HG03103 (cell line): Measurements from ENCODE around the gene PGAM5.
"Not testable (repeated sequence)": the region's sequence is repeated elsewhere in the genome, so short reads cannot be mapped to it uniquely, and the experiment has no call there.

Experiments
- ATAC-seq: cut with Tn5 transposase; IDR thresholded peaks from one replicate; pipeline ENCODE4 v1.9.1; 2021; ENCODE audit warnings: low read depth; ENCODE audit not compliant: unreplicated experiment

Gene PGAM5

DNA sequence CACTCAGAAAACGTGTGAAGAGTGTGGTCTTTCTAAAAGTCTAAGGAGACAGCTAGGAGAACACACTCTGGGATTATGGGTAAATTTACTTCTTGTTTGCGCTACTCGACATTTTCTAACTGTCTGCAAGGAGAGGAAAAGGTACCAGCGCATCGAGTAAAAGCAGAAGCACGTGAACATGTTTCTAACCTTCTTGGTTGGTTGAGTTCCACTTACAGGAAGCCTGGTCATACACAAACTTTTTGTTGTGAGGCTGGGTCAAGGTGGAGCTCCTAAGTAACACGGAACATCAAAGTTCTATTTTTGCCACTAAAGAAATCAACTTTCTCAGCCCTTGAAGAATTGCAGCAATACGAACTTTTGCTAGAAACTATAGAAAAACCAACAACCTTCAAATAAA lies 31.0 kb downstream of the PGAM5 start:
- ATAC-seq: no peak

DNA sequence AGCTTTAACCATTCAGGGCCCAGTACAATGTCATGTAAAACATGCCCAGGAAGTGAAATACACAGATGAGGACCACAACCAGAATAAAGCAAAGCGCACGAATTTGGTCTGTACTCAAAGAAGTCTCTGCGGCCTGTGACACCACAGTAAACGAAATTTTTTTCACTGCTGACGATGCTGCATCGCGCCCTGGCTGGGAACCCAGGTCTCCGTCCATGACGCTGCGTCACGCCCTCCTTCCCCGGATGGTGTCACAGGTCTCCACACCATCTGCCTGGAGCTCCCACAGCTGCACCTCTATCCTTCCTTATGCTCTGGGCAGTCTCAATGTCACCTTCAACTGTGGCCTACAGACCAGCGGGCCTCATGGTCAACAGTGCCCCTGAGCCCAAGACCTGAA lies 33.2 kb downstream of the PGAM5 start:
- ATAC-seq: no peak

GRCh38 chr12:132746613-132747012 lies 36.0 kb downstream of the PGAM5 start:
- no peak for ATAC-seq

DNA sequence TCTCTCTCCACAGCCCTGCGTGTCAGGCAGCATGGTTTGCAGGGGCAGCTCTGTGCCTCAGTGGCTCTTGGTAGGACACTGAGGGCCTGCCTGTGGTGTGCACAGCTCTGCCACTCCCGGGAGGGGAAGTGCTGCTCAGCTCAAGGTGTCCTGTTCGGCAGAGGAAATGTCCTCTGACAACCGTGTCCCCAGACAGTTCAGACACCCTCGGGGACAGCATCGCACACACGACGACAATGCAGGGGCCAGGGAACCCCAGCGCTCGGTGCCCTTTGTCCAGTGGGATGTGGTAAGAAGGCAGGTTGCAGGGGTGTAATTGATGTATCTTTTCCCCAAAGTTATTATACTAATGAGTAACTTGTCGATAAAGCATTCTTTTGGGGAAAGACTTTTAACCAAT lies 36.8 kb downstream of the PGAM5 start:
- no peak for ATAC-seq

DNA sequence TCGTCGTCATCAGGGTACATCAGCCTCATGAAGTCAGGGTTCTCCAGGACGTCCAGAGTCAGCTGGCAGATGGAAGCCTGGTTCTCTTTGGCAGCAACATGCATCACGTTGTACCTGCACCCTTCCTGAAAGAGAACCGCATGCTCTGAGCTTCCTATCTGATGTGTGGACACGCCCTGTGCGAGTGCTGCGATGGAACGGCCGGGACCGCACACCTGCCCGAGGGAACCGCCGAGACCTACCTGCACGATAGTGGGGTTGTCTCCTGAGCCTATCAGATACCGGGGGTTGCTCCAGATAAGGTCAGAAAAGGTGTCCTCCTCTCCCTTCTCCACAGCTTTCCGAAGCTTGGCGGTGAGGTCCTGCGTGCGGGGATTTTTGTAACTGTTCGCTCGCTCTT lies 37.3 kb downstream of the PGAM5 start:
- no peak for ATAC-seq

GRCh38 chr12:132748319-132748718 lies 37.7 kb downstream of the PGAM5 start:
- no peak for ATAC-seq

- ATAC-seq: not testable (repeated sequence)
Observed at GRCh38 chr12:132753670-132754069, 43.0 kb downstream of the PGAM5 start.

GRCh38 chr12:132754160-132754932 lies 43.7 kb downstream of the PGAM5 start:
- ATAC-seq: no peak

- not testable (repeated sequence) for ATAC-seq
Observed at GRCh38 chr12:132758825-132759224, 48.2 kb downstream of the PGAM5 start.

DNA sequence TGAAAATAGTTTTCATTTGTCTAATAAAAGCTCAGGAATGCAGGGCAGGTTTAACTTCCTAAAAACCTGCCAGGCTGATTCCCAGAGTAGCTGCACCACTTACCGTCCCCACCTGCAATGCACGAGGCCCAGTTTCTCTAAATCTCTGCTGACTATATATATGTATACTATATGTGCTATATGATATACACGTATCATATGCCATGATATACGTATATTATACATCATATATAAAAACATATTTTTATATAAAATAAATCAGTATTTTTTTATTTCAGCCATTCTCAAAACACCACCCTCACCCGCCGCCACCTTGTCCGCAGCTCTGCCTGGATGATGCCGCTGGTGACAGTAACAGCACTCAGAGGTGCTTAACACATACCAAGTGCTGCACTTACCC lies 48.7 kb downstream of the PGAM5 start:
- ATAC-seq: no peak

DNA sequence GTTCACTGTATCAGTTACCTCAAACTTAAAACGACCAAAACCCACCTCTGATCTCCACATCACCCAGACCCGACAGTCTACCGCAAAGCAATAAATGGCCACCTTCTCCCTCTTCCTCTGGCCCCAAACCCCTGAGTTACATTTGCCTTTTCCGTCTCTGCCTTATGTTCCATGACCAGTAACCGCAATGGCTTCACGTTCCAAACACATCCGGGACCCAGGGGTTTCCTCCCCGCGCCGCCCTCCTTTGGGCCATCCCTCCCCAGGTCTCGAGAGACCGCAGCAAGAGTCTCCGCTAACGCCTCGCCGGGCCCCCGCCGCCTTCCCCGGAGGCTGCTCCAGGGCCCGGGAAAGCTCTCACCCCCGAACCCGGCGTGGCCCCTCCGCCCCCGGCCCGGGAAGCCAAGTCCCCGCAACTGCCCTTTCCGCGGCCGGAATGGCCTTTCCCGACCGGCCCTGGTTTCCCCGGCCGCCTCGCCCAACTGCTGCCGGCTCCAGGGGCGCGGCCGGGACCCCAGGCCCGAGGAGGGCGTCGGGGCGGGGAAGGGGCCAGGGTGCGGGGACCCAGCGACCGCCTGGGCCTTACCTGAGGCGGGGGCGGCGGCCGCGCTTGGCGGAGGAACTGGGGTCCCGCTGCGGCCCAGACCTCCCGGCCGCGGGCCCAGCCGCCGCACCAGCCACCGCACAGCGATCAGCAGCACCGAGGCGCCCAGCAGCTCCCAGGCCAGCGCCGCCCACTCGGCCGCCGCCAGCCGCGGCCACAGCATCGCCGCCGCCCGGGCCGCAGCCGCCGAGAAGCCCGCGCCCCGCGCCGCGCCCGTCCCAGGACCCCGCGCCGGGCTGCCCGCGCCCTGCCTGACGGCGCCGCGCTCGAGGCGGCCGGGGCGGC lies 50.6 kb downstream of the PGAM5 start, which contains the start of gene ANKLE2:
TSS of gene ANKLE2 (minus strand) at position 801 of the 889 bp plus-strand sequence. CDS start at position 767, 34 bp downstream.
- peak; percentile 27 for ATAC-seq

DNA sequence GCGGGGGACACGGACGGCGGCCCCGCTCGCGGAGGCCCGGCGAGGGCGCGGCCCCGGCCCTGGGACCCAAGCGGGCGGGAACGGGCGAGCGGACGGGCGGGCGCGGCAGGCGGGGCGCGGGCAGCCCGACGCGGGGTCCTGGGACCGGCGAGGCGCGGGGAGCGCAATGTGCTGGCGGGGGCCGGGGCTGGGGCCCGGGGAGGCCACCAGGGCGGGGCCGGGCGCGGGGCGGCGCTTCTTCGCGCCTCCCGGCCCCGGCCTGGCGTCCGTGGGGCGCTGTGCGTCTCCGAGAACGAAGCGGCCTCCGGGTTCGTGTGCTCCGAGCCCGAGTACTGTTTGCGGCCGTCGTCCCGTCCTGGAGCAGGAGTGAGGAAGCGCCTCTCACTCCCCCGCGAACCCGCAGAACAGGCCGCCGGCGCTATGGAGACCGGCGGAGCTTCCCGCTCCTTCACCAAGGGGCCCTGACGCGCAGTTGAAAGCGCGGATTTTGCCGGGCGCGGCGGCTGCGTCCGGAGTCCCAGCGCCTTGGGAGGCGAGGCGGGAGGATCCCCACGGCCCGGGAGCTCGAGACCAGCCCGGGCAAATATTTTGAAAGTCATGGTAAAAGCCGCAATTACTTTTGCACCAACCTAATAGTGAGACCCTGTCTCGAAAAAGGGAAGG lies 51.4 kb downstream of the PGAM5 start:
- ATAC-seq: peak; percentile 64

GRCh38 chr12:132764231-132764630 lies 53.6 kb downstream of the PGAM5 start:
- no peak for ATAC-seq

DNA sequence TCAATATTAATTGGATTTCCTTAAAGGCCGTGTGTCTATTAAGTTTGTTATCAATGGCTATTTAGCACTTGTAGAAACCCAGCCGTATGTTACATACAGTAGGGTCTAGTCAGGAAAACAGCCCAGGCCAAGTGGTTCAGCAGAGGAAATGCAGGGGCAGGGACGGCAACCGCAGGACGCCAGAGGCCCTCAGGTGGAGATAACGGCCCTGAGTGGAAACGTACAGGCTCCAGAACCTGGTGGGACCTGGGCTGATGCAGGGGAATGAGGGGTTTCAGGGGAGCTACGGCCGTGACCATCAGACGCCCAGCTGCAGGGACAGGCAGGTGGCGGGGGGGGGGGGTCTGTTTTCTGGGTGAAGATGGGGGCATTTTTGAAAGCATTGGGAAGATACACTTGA lies 54.7 kb downstream of the PGAM5 start:
- ATAC-seq: no peak

DNA sequence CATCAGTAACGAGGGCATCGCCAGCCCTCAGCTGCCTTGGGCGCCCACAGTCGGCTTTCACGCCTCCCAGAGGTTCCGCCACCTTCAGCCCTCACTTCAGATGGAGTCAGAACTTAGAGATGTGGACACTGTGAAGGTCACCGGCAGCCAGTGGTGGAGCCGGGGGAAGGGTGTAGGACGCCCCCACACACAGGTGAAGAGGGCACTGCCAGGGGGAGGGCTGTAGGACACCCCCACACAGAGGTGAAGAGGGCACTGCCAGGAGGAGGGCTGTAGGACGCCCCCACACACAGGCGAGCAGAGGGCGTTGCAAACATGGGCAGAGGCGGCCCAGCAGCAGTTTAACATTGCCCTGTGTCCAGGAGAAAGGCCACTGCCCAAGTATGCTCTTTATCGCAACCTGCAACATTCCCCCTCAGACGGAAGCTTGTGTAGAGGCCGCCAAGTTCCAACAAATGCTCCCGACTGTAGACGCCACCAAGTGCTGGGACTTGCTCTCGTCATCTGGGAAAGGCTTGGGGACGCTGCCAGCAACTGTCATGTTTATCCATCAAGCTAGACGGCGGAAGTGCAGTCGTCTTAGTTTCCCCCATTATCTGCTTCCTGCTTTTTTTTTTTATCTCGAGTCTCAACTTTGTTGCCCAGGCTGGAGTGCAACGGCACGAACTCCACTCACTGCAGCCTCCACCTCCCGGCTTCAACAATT lies 55.9 kb downstream of the PGAM5 start:
- no peak for ATAC-seq

DNA sequence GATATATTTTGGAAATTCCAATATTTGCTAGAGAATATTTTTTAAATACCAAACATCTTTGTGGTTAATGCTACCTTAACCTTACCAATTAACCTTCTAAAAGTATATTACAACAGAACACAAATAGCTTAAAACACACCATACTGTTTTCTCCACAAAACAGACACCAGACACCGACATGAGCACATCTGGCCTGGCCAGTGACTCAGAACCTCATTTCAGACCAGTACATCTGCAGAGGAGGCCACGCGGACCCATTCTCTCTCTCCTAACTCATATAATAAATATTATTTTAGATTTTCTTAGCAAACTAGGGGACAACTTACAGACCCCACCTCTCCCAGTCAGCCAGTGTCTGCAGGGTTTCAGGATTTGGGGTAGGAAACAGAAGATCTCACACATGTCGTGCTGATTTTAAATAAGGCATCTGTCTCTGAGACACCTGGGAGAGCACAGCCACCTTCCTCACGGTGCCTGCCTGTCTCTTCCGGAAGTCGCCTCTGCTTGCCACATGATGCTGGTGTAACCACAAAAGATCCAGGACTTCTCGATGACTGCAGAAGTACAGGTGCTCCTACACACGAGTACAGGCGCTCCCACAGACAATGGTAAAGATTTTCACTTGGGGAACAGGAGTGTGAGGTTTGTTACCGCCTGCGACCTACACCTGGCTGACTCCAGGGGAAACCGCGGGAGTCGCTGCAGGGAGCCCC lies 60.6 kb downstream of the PGAM5 start:
- ATAC-seq: peak; percentile 49
